Stimulated activated CD4-positive, alpha-beta T cell treated with anti-CD3 and anti-CD28 coated beads, Interleukin-2, amount 100 ng/mL, for 4 hours (primary cell): ENCODE measurements around the gene LRPPRC.

ENCODE experiments used
- DNase-seq: peaks from one replicate; pipeline ENCODE4 v3.0.0-alpha.2; 2020; ENCODE audit warnings: low read depth

LRPPRC gene

GRCh38 chr2:43854671-43855070, 141.1 kb downstream of the LRPPRC start:
- DNase-seq = no peak

GRCh38 chr2:43853141-43854081, 142.4 kb downstream of the LRPPRC start:
- DNase-seq = no peak

DNA sequence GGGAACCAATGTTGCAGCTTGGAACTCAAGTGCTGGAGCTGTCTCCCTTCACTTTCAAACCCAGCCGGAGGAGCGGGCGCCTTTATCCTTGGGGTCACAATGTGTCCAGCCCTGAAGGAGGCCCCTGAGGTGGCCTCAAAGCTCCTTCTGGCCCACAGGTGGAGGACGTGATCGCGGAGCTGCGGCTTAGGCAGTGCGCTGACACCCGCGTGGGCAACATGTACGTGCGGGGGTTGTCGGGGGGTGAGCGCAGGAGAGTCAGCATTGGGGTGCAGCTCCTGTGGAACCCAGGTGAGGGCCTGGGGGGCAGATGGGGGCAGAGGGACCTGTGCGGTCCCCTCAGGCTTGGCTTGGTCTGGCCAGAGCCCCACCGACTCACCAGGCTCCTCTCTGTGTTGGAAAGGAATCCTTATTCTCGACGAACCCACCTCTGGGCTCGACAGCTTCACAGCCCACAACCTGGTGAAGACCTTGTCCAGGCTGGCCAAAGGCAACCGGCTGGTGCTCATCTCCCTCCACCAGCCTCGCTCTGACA, 143.5 kb downstream of the LRPPRC start:
- DNase-seq = no peak

GRCh38 chr2:43851011-43851980, 144.5 kb downstream of the LRPPRC start:
- no peak for DNase-seq

GRCh38 chr2:43848214-43848613, 147.6 kb downstream of the LRPPRC start:
- DNase-seq = no peak

GRCh38 chr2:43846140-43846793, 149.5 kb downstream of the LRPPRC start:
- DNase-seq = no peak

DNA sequence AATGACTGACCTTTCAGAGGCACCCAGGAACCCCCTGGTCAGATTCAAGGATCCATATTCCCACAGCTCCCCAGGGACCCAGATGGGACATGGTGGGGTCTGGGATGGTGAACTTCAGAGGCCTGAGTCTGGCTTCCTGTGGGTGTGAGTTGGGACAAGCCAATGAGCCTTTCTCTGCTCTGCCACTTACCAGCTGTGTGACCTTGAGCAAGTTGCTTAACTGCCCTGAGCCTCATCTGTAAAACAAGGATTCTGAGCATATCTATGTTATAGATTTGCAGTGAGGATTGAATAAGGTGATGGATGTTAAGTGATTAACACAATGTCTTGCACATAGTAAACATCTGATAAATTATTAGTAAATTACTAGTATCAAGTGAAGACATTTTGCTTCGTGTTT, 150.6 kb downstream of the LRPPRC start:
- no peak for DNase-seq

GRCh38 chr2:43842866-43843226, 152.9 kb downstream of the LRPPRC start:
- DNase-seq = no peak

- DNase-seq = no peak
These were observed 153.6 kb downstream of the LRPPRC start for GRCh38 chr2:43841949-43842865.

DNA sequence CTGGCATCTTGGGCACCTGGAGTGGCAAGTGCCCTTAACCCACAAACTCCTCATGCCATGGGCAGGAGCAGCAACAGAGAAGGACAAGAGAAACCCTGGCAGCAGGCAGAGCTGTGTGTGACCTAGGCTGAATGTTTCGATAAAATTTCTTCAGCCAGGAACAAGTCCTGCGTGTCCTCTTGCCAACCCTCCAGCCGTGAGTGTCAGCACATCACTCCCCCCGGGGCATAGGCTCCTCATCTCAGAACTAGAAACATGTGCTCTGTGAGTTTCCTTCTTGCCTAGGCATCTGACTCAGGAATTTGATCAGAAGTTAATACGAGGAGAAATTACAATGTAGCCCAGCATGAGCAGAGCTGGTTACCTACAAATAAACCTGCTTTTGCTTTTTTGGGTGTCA, 154.8 kb downstream of the LRPPRC start:
- DNase-seq = no peak

DNA sequence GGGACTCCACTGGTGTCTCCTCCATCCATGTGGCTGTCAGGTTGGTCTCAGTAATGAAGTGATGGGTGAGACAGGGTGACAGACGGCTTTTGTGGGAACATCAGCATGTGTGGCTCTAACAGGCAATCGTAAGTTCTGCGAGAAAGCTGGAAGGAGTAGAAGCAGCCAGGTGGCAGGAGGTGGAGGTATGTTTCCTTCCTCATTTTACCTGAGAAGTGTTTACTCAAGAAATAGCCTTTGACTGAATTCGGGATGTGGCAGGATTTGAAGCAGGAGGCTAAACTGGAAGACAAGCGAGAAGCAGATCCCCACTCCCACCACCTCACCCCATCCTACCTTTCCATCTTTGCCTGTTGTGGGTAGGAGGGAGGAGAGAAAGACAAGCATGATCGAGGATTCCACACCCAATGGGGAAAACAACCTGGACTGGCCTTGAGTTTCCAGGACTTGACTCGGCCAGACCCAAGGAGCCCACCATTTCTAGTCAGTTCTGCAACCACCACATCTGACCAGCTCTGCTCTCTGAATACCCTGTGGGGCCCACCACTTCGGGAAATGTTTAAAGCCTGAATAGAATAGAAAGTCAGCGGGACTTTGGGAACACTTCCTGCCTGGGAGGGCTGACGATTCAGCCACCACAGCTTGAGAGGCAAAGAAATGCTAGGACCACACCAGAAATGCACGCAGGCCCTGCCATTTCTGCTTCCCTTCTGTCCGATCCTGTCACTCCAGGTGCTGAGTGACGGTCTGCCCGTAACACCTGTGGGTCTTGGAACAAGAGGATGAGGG, 155.8 kb downstream of the LRPPRC start:
- no peak for DNase-seq

- DNase-seq = no peak
These were observed 157.1 kb downstream of the LRPPRC start, which contains the start of the genes ABCG5 and ABCG8 for GRCh38 chr2:43838560-43839267. TSS of gene ABCG5 (minus strand) at chr2:43838839. CDS start at chr2:43838679, 160 bp downstream. TSS of gene ABCG8 (plus strand) at chr2:43838971. CDS start at chr2:43839054, 83 bp downstream.

DNA sequence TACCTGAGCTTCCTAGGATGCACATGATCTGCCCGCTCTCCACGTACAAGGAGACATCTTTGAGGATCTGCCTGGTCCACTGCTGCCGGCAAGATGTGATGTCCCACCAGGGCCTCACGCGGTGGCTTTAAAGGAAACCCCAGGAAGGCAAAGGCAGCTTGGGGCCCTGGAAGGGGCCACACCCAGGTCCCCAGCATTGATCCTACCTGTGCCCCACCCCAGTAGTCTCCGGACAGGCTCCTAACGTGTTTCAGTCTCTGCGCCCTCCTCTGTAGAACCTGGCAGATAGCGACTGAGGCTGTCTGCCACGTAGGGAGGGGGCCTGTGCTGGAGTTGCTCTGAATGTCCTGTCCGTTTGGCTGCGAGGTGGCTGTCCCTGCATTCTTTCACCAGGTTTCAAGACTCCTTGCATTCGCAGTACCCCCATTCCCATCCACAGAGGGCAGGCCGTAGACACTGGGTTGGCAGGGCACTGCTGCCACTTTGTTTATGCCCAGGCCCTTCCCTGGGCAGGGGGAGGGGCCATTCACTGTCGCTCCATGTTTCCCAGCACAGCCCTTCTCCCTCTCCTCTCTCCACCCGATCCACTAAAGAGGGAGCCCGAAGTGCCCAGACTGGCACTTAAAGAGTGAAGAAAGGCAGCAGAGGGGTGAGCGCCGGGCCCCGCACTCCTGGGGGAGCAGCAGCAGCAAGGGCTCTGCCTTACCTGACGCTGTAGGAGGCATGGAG, 157.8 kb downstream of the LRPPRC start:
- DNase-seq = no peak

DNA sequence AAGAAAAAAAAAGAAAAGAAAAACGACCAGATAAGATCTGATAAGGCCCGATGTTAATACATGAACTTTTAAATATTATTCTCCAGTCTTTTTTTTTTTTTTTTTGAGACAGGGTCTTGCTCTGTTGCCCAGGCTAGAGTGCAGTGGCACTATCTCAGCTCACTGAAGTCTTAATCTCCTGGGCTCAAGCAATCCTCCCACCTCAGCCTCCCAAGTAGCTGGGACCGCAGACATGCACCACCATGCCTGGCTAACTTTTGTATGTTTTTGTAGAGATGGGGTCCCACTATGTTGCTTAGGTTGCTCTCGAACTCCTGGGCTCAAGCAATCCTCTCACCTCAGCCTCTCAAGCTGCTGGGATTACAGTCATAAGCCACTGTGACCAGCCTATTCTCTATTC, 158.8 kb downstream of the LRPPRC start:
- no peak for DNase-seq
